ENCODE measurements around the gene SOX10. TPM values are rescaled to one million over a fixed set of nuclear protein-coding genes. Genes with fewer than 3 reads are reported as not detected.

SOX10 gene
- total RNA-seq, 1 experiment from 2014 or later, result 2.4 TPM

GRCh38 chr22:38031491-38031890 lies 47.1 kb upstream of the SOX10 start:
- Histone ChIP-seq H2BK12ac (ENCODE audit: insufficient read length, low read depth, low read length) (no peak overlapping the region), H3K9me3 (ENCODE audit: control insufficient read depth, low read depth, low read length) (no peaks in the 10 kb centered on the region), H3K4me1 (ENCODE audit: insufficient read depth, low read length) (peaks cover 4% of the 10 kb centered on the region; the same call in 1 of the 2 replicates), H2AFZ (ENCODE audit: low read length) (no peak overlapping the region), H3K23me2 (ENCODE audit: insufficient read length, low read depth, low read length, poor library complexity, severe bottlenecking) (no peaks in the 10 kb centered on the region), H3K23ac (ENCODE audit: insufficient read length, low read depth, low read length) (no peak overlapping the region), H3K9ac (ENCODE audit: extremely low read depth, insufficient read length, low read length) (no peak overlapping the region), H3K4ac (ENCODE audit: low read depth, low read length) (no peak overlapping the region), H2BK20ac (ENCODE audit: low read depth, low read length, poor library complexity, severe bottlenecking) (no peak overlapping the region), H3K18ac (ENCODE audit: insufficient read length, low read depth, low read length) (no peak overlapping the region), H4K20me1 (ENCODE audit: control insufficient read depth, insufficient read depth, insufficient read length) (no peaks in the 10 kb centered on the region), H3K27me3 (ENCODE audit: insufficient read depth, low read length) (no peaks in the 10 kb centered on the region), H4K5ac (ENCODE audit: insufficient read length, low read depth, low read length) (no peak overlapping the region), H4K8ac (replicated peaks; ENCODE audit: insufficient read length, low read depth, low read length) (no peak overlapping the region), H3K79me2 (ENCODE audit: insufficient read depth, low read length) (no peaks in the 10 kb centered on the region), H2BK120ac (ENCODE audit: low read depth, low read length, poor library complexity, severe bottlenecking) (no peak overlapping the region), H2AK5ac (ENCODE audit: insufficient read length, low read length) (no peak overlapping the region), H2BK15ac (ENCODE audit: low read depth, low read length) (no peak overlapping the region), H4K91ac (ENCODE audit: insufficient read length, low read depth, low read length) (no peak overlapping the region), H3K56ac (ENCODE audit: insufficient read length, low read depth, low read length) (no peak overlapping the region), H3K27ac (ENCODE audit: insufficient read length, low read depth, low read length) (no peak overlapping the region), H2BK5ac (ENCODE audit: insufficient read length, low read length) (no peak overlapping the region), H3K14ac (ENCODE audit: insufficient read depth, low read length) (no peak overlapping the region), H3T11ph (ENCODE audit: low read length) (no peak overlapping the region), H3K4me2 (ENCODE audit: insufficient read depth, insufficient read length, low read length) (no peak overlapping the region), H3K79me1 (ENCODE audit: insufficient read depth, low read depth, low read length, poor library complexity, severe bottlenecking) (no peaks in the 10 kb centered on the region)
- no peaks in the 10 kb centered on the region for H3K36me3 Mint-ChIP-seq (ENCODE audit: insufficient read depth in 1 of 3, low read depth in 3 of 3)
- H3K27me3 Mint-ChIP-seq (ENCODE audit: low read depth), result peaks cover 15% of the 10 kb centered on the region
- TF ChIP-seq CTCF (conservative IDR thresholded peaks at IDR 0.05), result no peak
- H3K9me3 Mint-ChIP-seq, result no peaks in the 10 kb centered on the region
- peaks cover 28 to 42% of the 10 kb centered on the region in 2 experiments for H3K4me1 Mint-ChIP-seq
- no peak overlapping the region; a peak in 2 of 7 replicates for H3K27ac Mint-ChIP-seq
- no CpG with 5 or more reads among the region's 12 CpGs for WGBS (ENCODE audit: extremely low coverage, insufficient read length, low lambda C conversion rate)
- DNase-seq, result no peak
- H3K4me3 Mint-ChIP-seq, result no peak overlapping the region

Measured in H9 (cell line).